Dendritic cell treated with granulocyte-macrophage colony-stimulating factor and Interleukin-4, amounts not matched to agents 40 ng/mL and 50 ng/mL, for 4 days (primary cell): Measurements from ENCODE around the gene G6PC3.

Experiments
- H3K27ac Mint-ChIP-seq: one replicate; pipeline ENCODE4 v1.8.0; 2022; ENCODE audit warnings: mild to moderate bottlenecking, mixed read lengths
- H3K27me3 Mint-ChIP-seq: one replicate; pipeline ENCODE4 v1.8.0; 2022; ENCODE audit warnings: mild to moderate bottlenecking, mixed read lengths
- H3K36me3 Mint-ChIP-seq: one replicate; pipeline ENCODE4 v1.8.0; 2022; ENCODE audit warnings: low read depth, mixed read lengths
- H3K4me1 Mint-ChIP-seq: one replicate; pipeline ENCODE4 v1.8.0; 2022; ENCODE audit warnings: low read depth, mixed read lengths
- H3K4me3 Mint-ChIP-seq: one replicate; pipeline ENCODE4 v1.8.0; 2022; ENCODE audit warnings: mild to moderate bottlenecking, moderate library complexity, mixed read lengths
- H3K9me3 Mint-ChIP-seq: one replicate; pipeline ENCODE4 v1.8.0; 2022; ENCODE audit warnings: mixed read lengths
- intact Hi-C: fragments of 100-400 bp; cut with micrococcal nuclease; formaldehyde crosslinking; loops from one replicate; pipeline ENCODE4 v1.15.0; 2022

G6PC3 gene

DNA sequence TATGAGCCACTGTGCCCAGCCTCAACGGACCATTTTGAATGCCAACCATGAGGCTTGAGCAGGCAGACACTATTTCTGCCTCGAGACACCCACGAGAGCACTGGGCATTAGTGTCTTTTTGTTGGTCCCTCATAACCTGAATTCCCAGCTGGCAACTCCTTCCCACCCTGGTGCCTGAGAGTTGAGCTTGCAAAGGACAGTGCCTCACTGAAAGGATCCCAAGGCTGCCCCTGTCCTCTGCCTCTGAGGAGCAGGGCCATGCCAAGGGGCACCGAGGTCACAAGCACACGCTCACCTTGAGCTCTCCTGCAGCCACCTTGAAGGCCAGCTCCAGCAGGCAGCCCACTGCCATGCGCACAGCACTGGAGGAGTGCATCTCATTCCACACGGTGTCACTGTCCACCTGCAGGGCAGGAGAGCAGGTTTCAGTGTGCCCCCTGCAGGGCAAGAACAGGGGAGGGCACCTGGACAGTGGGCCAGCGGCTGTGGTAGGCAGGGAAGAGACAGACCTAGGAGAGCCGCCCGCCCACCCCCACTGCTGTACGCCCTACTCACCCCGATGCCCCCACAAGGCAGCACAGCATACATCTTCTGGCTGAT, 12.8 kb downstream of the G6PC3 start:
- intact Hi-C loops, result no loop called here
- Mint-ChIP-seq H3K27ac (no peak overlapping the region), H3K27me3 (no peaks in the 10 kb centered on the region), H3K36me3 (peaks cover 98% of the 10 kb centered on the region), H3K9me3 (no peaks in the 10 kb centered on the region), H3K4me1 (peaks cover 38% of the 10 kb centered on the region), H3K4me3 (no peak overlapping the region)

DNA sequence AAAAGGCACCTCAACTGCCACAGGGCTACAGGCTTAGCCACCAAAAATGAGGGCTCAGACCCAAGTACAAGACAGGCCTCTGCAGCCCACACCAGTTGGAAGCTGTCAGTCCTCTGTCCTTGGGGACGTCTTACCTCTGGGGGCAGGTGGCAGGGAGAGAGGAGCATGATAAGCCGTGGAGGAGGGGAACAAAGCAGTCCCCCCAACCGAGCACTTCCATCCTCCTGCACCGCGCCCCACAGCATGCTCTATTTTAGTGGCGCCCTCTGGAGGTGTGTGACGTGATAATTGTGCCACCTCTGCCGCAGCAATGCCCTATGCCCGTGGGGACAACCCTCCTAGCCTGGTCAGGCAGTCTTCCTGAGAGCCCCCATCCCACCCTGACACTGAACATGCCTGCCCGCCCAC, 13.6 kb downstream of the G6PC3 start:
- intact Hi-C loops, result no loop called here
- Mint-ChIP-seq H3K27me3 (no peaks in the 10 kb centered on the region), H3K4me3 (no peak overlapping the region), H3K4me1 (peaks cover 30% of the 10 kb centered on the region), H3K9me3 (no peaks in the 10 kb centered on the region), H3K27ac (no peak overlapping the region), H3K36me3 (peaks cover 98% of the 10 kb centered on the region)

DNA sequence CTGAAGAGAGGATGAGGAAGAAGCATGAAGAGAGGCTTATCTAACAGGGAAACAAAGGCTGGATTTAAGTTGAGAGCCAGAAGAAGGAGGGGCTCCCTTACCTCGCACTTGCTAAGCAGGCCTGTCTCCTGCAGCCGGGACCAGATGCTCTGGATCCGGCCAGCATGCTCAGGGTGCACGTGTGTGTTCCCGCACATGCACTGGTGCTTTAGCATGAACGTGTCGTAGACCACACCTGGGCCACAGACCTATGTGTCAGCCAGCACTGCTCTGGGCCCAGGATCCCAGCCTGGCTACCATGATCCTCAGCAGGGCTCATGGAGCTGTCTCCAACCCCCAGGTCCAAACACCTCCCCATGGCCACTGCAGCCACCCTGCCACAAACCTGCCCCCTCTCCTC, 14.4 kb downstream of the G6PC3 start:
- intact Hi-C loops, result no loop called here

DNA sequence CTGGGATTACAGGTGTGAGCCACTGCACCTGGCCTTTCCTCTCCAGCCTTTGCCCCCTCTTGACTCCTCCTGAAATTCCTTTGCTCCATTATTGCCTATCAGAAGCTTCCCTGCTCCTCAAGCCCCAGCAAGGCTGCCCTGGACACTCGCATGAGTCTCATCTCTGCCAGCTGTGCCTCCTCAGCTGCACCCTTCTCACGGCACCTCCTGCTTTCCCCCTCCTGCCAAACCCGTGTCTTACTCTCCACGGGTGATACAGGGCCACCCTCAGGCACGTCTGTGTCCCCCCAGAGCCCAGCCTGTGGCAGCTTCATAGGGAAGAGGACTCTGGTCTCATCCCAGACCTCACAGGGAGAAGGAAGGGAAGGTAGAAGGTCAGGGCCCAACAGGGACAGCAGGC, 15.4 kb downstream of the G6PC3 start:
- H3K27ac Mint-ChIP-seq, result peak overlapping the region; percentile 5
- peaks cover 92% of the 10 kb centered on the region for H3K36me3 Mint-ChIP-seq

More for the DNA sequence above, 14.4 kb downstream of the G6PC3 start:
- peaks cover 24% of the 10 kb centered on the region for H3K4me1 Mint-ChIP-seq
- H3K27ac Mint-ChIP-seq, result no peak overlapping the region
- no peak overlapping the region for H3K4me3 Mint-ChIP-seq
- H3K36me3 Mint-ChIP-seq, result peaks cover 95% of the 10 kb centered on the region
- H3K9me3 Mint-ChIP-seq, result no peaks in the 10 kb centered on the region
- H3K27me3 Mint-ChIP-seq, result no peaks in the 10 kb centered on the region

DNA sequence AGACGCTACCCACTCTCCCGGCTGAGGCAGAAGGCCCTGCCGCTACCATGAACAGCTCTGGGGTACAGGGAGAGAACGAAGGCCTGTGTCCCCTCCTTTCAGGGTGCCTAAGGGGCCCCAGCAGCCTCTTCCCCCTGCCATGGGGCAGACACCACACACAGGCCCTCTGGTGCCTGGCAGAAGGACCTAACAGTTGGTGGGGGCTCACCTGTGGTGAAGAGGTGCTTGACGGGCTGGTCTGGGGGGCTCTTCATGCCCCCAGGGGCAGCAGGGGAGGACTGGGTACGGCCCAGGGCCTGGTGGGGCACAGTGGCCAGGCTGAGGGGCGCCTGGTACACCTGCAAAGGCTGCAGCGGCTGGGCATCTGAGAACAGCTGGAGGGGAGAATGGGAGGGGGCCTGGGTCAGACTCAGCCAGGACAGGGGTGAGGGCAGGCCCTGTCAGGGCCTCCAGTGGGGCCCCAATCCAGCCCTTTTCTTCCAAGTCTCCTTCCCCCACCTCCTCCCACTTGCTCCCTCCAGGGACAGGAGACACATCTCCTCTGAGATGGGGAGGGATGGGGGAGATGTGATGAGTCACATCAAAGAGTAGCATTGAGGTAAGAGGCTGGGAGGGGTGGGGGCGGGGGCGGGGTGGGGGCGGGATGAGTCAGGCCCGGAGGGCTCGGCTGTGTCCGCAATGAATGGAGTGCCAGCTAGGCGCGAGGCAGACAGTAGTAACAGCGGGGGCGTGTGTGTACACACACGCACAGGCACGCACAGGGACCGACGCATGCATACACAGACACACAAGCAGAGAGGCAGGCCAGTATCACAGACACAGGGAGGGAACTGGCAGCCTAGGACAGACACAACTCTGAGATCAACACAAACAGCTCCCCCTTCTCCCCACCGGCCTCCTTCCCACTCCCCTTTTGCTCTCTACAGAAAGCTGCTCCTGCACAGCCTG, 16.1 kb downstream of the G6PC3 start:
- Mint-ChIP-seq H3K27me3 (no peaks in the 10 kb centered on the region), H3K4me3 (no peak overlapping the region), H3K36me3 (peaks cover 94% of the 10 kb centered on the region), H3K27ac (peak overlapping the region; percentile 30), H3K9me3 (no peaks in the 10 kb centered on the region), H3K4me1 (peaks cover 14% of the 10 kb centered on the region)
- intact Hi-C loops, result no loop called here

More for the DNA sequence above, 15.4 kb downstream of the G6PC3 start:
- intact Hi-C loops, result no loop called here
- H3K4me3 Mint-ChIP-seq, result no peak overlapping the region
- H3K9me3 Mint-ChIP-seq, result no peaks in the 10 kb centered on the region
- H3K4me1 Mint-ChIP-seq, result peaks cover 14% of the 10 kb centered on the region
- H3K27me3 Mint-ChIP-seq, result no peaks in the 10 kb centered on the region

DNA sequence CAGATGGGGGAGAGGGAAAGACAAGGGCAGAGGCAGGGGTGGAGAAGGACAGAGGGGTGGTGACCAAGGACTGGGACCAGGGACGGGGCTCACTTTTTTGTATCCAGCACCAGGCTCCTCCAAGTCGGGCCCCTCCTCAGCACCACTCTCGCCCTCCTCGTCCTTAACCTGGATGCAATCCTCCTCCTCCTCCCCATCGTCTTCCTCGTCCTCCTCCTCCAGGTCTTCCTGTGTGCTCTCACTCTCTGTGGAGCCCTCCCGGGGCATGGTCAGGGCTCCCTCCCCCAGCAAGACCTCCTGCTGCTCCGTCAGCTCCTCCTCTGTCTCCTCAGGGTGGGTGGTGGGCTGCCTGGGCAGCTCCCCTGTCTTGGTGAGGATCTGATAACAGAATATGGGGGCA, 16.8 kb downstream of the G6PC3 start:
- Mint-ChIP-seq H3K27me3 (no peaks in the 10 kb centered on the region), H3K9me3 (no peaks in the 10 kb centered on the region), H3K27ac (peak overlapping the region; percentile 30), H3K4me3 (no peak overlapping the region), H3K4me1 (peaks cover 14% of the 10 kb centered on the region), H3K36me3 (peaks cover 94% of the 10 kb centered on the region)
- intact Hi-C loops, result no loop called here

DNA sequence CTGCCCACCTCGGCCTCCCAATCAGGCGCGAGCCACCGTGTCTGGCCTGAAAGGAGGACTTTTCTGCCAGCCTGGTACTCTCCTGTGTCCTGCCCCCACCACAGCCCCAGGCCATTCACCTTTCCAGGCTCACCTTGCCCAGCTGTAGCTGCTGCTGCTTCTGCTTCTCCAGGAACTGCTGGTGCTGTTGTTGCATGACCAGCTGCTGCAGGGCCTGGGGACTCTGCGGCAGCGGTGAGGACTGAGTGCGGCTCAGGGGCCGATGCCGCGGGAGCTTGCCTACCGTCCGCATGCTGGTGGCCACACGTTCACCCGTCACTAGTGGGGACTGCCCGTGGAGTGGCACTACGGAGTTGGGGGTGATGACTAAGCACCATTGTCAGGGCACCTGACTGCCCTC, 17.7 kb downstream of the G6PC3 start:
- Mint-ChIP-seq H3K36me3 (peaks cover 94% of the 10 kb centered on the region), H3K4me3 (no peak overlapping the region), H3K9me3 (no peaks in the 10 kb centered on the region), H3K27ac (no peak overlapping the region), H3K27me3 (no peaks in the 10 kb centered on the region), H3K4me1 (peaks cover 14% of the 10 kb centered on the region)
- intact Hi-C loops, result no loop called here

DNA sequence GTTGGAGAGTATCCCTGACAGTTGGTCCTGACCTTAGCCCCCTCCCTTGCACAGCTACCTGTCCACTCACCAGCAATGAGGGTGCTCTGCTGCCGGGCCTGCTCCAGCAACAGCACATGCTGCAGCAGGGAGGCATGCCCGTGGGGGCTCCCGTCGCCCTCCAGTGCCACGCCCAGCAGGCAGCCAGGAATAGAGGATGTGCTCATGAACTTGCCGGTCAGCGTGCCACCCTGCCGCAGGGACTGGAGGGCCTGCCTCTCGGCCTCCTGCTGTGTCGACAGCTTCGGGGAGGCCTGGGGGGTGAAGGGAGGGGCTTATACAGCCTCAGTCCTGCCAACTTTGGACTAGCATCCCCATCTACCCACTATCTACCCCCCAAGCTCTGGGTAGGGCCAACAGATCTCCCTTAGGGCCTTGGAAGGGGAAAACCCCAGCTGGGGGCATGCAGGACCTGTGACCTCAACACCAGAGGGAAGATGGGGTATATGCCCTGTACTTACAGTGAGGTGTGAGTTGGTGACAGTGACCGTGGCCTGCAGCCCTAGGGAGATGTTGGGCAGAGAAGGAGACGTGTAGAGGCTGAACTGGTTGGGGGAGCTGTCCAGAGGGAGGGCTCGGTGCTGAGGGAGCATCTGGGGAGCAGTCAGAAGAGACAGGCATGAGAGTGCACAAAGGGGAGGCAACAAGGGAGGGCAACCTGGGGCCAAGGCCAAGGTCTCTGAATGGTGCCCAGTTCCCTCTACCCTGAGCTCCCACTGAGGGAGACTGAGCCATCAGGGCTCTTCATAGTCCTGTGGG, 20.9 kb downstream of the G6PC3 start:
- H3K9me3 Mint-ChIP-seq, result no peaks in the 10 kb centered on the region
- H3K4me3 Mint-ChIP-seq, result no peak overlapping the region
- intact Hi-C loops, result no loop called here
- H3K27me3 Mint-ChIP-seq, result no peaks in the 10 kb centered on the region
- H3K4me1 Mint-ChIP-seq, result peaks cover 28% of the 10 kb centered on the region
- H3K27ac Mint-ChIP-seq, result no peak overlapping the region
- H3K36me3 Mint-ChIP-seq, result peaks cover 70% of the 10 kb centered on the region

DNA sequence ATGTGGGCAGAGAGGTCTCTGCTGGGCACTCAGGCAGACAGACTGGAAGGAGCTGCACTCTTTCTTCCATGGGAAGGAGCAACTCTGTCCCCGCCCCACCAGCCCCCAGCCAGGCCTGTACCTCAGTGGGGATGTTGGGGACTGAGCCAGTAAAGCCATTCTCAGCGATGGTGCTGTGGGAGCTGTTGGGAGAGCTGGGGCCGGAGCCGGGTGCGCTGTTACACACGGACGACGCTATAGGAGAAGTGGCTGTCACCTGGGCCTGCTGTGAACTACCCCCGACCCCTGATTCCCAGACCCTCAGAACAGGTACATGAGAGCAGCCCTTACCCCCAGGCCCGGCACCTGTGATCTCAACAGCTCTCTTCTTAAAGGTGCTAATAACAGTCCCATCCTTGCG, 21.5 kb downstream of the G6PC3 start:
- H3K4me1 Mint-ChIP-seq, result peaks cover 29% of the 10 kb centered on the region
- H3K9me3 Mint-ChIP-seq, result no peaks in the 10 kb centered on the region
- H3K4me3 Mint-ChIP-seq, result no peak overlapping the region
- no peaks in the 10 kb centered on the region for H3K27me3 Mint-ChIP-seq
- peaks cover 64% of the 10 kb centered on the region for H3K36me3 Mint-ChIP-seq
- intact Hi-C loops, result no loop called here
- no peak overlapping the region for H3K27ac Mint-ChIP-seq

DNA sequence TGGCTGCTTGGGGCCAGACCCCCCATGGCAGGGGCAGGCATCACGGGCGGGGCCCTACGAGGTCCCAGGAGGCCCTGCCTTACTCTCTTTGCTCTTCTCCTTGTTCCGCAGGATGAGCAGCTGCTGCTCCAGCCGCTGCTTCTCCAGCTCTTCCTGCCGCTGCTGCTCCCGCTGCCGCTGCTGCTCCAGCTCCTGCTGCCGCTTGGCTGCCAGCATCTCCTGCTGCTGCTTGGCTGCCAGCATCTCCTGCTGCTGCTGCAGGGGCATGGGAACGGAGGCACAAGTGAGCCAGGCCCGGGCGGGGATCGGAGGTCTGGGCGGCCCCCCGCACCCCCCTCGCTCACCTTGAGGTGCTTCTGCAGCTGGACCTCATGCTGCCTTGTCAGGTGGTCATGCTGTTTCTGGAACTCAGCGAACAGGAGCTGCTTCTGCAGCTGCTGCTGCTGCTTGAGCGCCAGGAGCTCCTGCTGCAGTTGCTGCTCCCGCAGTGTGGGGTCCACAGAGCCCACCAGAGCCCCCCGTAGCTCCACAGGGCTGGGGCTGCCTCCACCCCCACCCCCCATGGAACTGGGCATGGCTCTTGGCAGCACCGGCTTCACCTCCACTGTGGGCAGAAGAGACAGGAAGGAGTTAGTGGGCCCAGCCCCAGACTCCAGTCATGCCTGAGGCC, 22.8 kb downstream of the G6PC3 start:
- Mint-ChIP-seq H3K9me3 (no peaks in the 10 kb centered on the region), H3K27me3 (no peaks in the 10 kb centered on the region), H3K4me3 (no peak overlapping the region), H3K4me1 (peaks cover 32% of the 10 kb centered on the region), H3K36me3 (peaks cover 51% of the 10 kb centered on the region), H3K27ac (no peak overlapping the region)
- intact Hi-C loops, result no loop called here

DNA sequence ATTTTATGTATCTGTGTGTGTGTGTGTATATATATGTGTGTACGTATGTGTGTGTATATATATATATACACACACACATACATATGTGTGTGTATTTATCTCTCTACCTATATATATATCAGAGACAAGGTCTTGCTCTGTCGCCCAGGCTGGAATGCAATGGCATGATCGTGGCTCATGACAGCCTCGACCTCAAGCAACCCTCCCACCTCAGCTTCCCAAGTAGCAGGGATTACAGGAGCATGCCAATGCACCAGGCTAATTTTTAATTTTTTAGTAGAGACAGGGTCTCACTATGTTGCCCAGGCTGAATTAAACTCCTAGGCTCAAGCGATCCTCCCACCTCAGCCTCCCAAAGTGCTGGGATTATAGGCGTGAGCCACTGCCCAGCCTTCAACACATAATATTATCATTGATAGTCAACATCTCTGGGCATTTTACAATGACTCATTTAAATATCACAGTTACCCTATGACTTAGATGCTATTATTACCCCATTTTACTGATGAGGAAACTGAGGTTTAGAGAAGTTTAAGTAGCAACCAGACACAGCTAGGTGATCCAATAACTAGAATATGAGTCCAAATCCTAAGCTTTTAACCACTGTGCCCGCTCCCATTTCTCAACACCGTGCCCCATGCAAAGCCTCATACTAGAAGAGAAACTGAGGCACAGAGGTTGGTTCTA, 24.3 kb downstream of the G6PC3 start:
- Mint-ChIP-seq H3K9me3 (no peaks in the 10 kb centered on the region), H3K4me3 (no peak overlapping the region), H3K27ac (peak overlapping the region; percentile 97), H3K36me3 (peaks cover 38% of the 10 kb centered on the region), H3K27me3 (no peaks in the 10 kb centered on the region), H3K4me1 (peaks cover 47% of the 10 kb centered on the region)
- intact Hi-C loops, result no loop called here

DNA sequence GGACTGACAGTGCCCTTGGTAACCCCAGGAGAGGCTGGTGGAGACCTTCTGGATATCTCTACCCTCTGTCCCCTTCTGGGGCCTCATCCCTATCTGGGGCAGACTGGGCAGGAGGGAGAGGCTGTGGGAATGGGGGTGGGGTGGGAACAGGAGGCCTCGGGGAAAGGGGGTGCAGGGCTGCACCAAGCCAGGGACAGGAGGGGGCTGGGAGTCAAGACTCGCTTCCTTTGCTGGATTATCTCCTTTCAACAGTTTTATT, 24.8 kb downstream of the G6PC3 start:
- no peaks in the 10 kb centered on the region for H3K9me3 Mint-ChIP-seq
- intact Hi-C loops, result no loop called here
- H3K27me3 Mint-ChIP-seq, result no peaks in the 10 kb centered on the region
- H3K4me3 Mint-ChIP-seq, result peak overlapping the region; percentile 75
- peaks cover 51% of the 10 kb centered on the region for H3K4me1 Mint-ChIP-seq
- H3K27ac Mint-ChIP-seq, result peak overlapping the region; percentile 97
- peaks cover 37% of the 10 kb centered on the region for H3K36me3 Mint-ChIP-seq
